Measurements from ENCODE around the gene TRIP4.
"Not testable (repeated sequence)": the region's sequence is repeated elsewhere in the genome, so short reads cannot be mapped to it uniquely, and the experiment has no call there.

Gene TRIP4

DNA sequence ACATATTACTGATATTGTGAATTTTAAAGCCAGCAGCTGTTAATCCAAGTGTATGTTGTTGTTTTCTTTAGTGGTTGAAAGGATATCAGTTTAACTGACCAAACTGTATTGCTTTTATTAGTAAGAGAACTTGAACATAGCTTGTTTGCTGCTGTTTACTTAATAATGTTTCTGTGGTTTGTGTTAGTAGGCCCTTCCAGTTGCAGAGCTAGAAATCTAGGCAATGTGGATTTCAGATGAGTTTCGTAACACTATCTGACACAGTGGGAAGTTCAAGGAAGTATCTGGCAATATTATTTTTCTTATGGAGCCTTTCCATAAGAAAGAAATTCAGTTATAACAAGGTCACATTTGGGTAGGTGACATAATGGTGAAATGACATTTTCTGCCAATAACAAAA is 91.2 kb downstream of the TRIP4 start:
- H3K27ac ChIP-seq, result no peak overlapping the region
- POLR2A ChIA-PET (ENCODE audit: low non-redundant PET), result no interaction called here
- TF ChIP-seq, protein P1, sequence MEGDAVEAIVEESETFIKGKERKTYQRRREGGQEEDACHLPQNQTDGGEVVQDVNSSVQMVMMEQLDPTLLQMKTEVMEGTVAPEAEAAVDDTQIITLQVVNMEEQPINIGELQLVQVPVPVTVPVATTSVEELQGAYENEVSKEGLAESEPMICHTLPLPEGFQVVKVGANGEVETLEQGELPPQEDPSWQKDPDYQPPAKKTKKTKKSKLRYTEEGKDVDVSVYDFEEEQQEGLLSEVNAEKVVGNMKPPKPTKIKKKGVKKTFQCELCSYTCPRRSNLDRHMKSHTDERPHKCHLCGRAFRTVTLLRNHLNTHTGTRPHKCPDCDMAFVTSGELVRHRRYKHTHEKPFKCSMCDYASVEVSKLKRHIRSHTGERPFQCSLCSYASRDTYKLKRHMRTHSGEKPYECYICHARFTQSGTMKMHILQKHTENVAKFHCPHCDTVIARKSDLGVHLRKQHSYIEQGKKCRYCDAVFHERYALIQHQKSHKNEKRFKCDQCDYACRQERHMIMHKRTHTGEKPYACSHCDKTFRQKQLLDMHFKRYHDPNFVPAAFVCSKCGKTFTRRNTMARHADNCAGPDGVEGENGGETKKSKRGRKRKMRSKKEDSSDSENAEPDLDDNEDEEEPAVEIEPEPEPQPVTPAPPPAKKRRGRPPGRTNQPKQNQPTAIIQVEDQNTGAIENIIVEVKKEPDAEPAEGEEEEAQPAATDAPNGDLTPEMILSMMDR (conservative IDR thresholded peaks at IDR 0.05; ENCODE audit: low read depth), result no peak
- CTCF ChIA-PET, result interaction anchor here (0.6 kb wide), 1 partner anchor 14 kb away, joined by 4 read pairs; no protein-coding TSS in a partner anchor
- no peak for DNase-seq (ENCODE audit: low spot score)

DNA sequence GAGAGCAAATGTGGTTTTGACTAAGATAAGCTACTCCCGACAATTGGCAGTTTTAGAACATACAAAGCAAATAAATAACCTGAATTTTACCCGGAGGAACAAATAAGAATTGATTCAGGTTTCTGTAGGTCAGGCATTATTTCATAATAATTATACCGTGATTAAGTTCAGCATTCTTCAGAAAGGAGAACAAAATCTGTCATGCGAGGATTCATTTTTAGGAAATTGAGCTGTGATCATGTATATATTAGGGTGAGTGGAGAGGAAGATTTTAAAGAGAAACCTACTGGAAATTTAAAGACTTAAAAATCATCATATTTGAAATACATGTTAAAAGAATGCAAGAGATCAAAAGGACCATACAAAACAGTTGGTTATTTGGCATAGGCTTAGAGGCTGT is 93.3 kb downstream of the TRIP4 start:
- ChIA-PET POLR2A (ENCODE audit: low non-redundant PET) (no interaction called here), CTCF (no interaction called here)
- no peak overlapping the region for H3K27ac ChIP-seq
- no peak for DNase-seq (ENCODE audit: low spot score)
- TF ChIP-seq, protein P1 (conservative IDR thresholded peaks at IDR 0.05; ENCODE audit: low read depth), result no peak

DNA sequence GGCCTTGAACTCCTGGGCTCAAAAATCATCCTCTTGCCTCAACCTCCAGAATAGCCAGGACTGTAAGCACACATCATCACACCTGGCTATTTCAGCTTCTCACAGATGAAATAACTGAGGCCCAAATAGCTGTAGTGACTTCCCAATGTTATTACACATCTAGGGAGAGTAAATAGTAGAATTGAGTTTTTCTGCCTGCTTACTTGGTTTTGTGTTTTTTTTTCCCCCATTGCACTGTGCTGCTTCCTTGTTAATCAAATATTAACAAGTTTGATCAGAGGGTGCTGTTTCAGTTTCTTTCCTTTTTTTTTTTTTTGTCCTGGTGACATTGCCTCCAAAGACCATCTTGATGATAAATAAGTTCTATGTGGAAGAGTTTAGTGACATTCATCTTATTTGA is 96.1 kb downstream of the TRIP4 start:
- POLR2A ChIA-PET (ENCODE audit: low non-redundant PET), result no interaction called here

DNA sequence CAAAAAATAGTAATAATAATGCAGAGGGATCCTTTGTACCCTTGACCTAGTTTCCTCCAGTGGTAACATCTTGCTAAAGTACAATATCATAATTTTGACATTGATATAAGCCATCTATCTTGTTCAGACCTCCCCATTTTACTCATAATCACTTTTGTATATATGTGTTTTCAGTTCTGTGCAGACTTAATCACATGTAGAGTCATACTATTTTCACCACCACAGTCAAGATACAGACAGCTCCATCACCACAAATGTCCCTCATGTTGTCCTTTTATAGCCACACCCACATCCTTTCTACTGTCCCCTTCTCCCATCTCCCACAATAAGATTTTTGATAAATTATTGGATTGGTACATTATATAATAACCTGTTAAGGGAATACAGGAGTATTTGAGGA is 98.2 kb downstream of the TRIP4 start:
- TF ChIP-seq, protein P1 (conservative IDR thresholded peaks at IDR 0.05; ENCODE audit: low read depth), result no peak
- DNase-seq (ENCODE audit: low spot score), result no peak
- ChIA-PET CTCF (interaction anchor here (0.7 kb wide), 1 partner anchor 461 kb away, joined by 4 read pairs; no protein-coding TSS in a partner anchor), POLR2A (ENCODE audit: low non-redundant PET) (no interaction called here)
- H3K27ac ChIP-seq, result no peak overlapping the region

More for the DNA sequence above, 96.1 kb downstream of the TRIP4 start:
- TF ChIP-seq, protein P1 (conservative IDR thresholded peaks at IDR 0.05; ENCODE audit: low read depth), result no peak
- no peak overlapping the region for H3K27ac ChIP-seq
- CTCF ChIA-PET, result interaction anchor here (0.5 kb wide), 1 partner anchor 55 kb away, joined by 3 read pairs; no protein-coding TSS in a partner anchor
- DNase-seq (ENCODE audit: low spot score), result no peak

DNA sequence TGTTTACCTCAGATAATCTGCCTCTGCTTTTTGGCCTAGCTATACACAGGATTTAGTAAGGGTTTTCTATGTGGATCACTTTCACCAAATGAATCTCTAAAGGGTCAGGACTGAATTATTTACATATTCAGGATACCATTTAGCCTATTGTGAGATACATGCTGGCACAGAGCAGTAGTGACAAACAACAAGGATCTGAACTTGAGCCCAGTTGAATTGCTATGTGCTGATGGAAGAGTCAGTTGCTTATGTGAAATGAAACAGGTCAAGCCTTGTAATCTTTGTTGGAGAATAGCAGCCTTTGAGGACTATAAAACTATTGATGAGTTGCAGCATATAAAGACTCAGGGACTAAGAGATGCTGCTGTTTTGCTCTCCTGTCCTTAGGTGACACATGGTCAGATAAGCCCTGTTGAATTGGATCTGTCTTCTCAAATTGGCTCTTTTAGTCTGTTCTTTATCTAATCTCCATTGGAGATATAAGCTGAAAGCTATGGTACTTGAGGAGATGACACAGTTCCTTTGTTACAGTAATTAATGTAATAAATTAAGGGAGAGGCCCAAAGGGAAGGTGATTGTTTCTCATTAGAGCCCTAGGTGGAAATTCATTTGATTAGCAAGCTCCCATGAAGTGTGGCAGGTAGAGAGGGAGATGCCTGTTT is 103.1 kb downstream of the TRIP4 start:
- CTCF ChIA-PET, result no interaction called here
- DNase-seq (ENCODE audit: low spot score), result no peak
- TF ChIP-seq, protein P1 (conservative IDR thresholded peaks at IDR 0.05; ENCODE audit: low read depth), result no peak
- POLR2A ChIA-PET (ENCODE audit: low non-redundant PET), result no interaction called here
- H3K27ac ChIP-seq, result no peak overlapping the region

DNA sequence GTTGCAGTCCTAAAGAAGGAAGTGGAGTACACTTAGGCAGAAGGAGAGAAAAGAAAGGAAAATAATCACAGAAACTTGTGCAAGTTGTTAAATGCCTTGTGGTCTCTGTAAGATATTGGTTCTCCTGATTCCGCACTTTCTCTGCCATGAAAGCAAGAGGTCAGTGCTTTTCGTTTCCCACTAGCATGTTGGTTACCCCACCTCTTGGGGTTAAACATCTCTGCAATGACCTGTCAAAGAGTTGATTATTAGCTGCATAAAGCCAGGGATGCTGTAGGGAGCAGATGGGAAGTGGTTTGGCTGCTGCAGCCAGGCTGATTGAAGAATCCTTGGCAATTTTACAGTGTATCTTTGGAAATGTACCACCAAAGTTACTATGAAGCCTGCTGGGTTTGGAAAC is 106.0 kb downstream of the TRIP4 start:
- ChIA-PET CTCF (interaction anchor here (0.7 kb wide), 1 partner anchor 32 kb away, joined by 3 read pairs; no protein-coding TSS in a partner anchor), POLR2A (ENCODE audit: low non-redundant PET) (no interaction called here)
- TF ChIP-seq, protein P1 (conservative IDR thresholded peaks at IDR 0.05; ENCODE audit: low read depth), result no peak
- no peak overlapping the region for H3K27ac ChIP-seq
- no peak for DNase-seq (ENCODE audit: low spot score)

DNA sequence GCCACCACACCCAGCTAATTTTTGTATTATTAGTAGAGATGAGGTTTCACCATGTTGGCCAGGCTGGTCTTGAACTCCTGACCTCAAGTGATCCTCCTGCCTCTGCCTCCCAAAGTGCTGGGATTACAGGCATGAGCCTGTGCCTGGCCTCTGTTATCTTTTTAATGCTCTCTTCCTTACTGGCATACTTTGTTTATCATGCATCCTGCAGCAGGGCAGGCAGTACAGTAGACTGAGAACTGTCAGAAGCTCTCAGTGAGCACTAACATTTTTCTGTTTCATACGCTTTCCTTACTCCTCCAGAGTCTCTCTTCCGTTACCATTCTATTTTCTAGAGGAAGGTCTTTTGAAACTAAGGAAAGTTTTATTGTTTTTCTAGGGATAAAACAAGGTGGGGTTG is 108.3 kb downstream of the TRIP4 start:
- POLR2A ChIA-PET (ENCODE audit: low non-redundant PET); H3K27ac ChIP-seq; CTCF ChIA-PET; DNase-seq (ENCODE audit: low spot score): not testable (repeated sequence)

Measured in RWPE1 (cell line).